AG04450 (cell line): ENCODE results near the gene CYFIP1. TPM values are rescaled to one million over a fixed set of nuclear protein-coding genes. Genes with fewer than 3 reads are reported as not detected.
A peak's percentile ranks its signal among the peaks of the same experiment; 100 is the strongest.

Source experiments
- CTCF ChIA-PET: fragments of 300-600, 350-600 bp; formaldehyde crosslinking; extraction: SDS; loops from one replicate; lab custom pipeline; 2022; ENCODE audit warnings: antibody characterized with exemption, inconsistent platforms; lab: Charles Lee
- POLR2A ChIA-PET: fragments of 350-600 bp; formaldehyde crosslinking; extraction: SDS; loops from one replicate; lab custom pipeline; 2021; ENCODE audit warnings: antibody characterized with exemption, inconsistent platforms; lab: Yijun Ruan, JAX
- DNase-seq: peaks from one replicate; pipeline ENCODE4 v3.0.0-alpha.2; 2011; ENCODE audit warnings: low read depth, low spot score
- H3K27ac ChIP-seq: one replicate; pipeline ENCODE4 v1.5.1; 2012; ENCODE audit warnings: low read depth, low read length, control low read depth
- H3K27me3 ChIP-seq: one replicate; pipeline ENCODE4 v1.6.0; 2012; ENCODE audit warnings: low read length; ENCODE audit not compliant: control insufficient read depth, insufficient read depth
- H3K4me3 ChIP-seq: 2 replicates; pipeline ENCODE4 v1.5.1; 2011; ENCODE audit warnings: mild to moderate bottlenecking, low read depth, low read length, control low read depth
- H3K9me3 ChIP-seq: 2 replicates; pipeline ENCODE4 v1.5.1; 2012; ENCODE audit warnings: low read length; ENCODE audit not compliant: control insufficient read depth, insufficient read depth
- polyA plus RNA-seq: library from polyadenylated mRNA; depleted of rRNA; stranded (reverse); fragments of >200 nt; gene quantifications from 2 replicates; pipeline ENCODE4 v1.2.3, GENCODE V29; 2011
- TF ChIP-seq, protein P1 (sequence below): IDR thresholded peaks from 2 replicates; pipeline ENCODE4 v1.5.1; 2011; ENCODE audit warnings: low read depth, low read length, control low read depth, inconsistent platforms

CYFIP1 gene
- polyA plus RNA-seq, 1 experiment = 70.9 TPM

DNA sequence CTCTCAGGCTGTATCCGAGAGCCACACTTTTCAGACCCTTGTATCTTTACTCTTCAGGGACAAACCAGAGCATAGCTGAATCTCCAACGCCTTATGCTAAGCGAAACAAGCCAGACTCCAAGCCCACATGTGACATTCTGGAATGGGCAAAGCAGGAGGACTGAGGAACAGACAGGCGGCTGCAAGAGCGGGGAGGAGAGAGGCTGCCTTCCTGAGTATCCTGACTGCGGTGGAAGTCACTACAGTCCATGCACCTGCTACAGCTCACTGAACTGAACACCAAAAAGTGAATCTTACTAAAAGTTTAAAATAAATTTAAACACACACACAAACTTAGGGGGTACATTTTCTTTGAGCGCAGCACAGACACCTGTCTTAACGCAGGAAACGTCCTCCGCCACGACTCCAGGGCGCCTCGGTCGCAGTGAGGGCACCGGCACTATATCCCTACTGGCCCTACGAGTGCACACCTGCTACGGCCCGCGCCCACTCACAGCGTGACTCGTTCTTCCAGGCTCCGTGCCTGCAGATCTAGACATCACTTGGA, 1.4 kb downstream of the CYFIP1 start:
- H3K27me3 ChIP-seq = no peaks in the 10 kb centered on the region
- TF ChIP-seq, protein P1, sequence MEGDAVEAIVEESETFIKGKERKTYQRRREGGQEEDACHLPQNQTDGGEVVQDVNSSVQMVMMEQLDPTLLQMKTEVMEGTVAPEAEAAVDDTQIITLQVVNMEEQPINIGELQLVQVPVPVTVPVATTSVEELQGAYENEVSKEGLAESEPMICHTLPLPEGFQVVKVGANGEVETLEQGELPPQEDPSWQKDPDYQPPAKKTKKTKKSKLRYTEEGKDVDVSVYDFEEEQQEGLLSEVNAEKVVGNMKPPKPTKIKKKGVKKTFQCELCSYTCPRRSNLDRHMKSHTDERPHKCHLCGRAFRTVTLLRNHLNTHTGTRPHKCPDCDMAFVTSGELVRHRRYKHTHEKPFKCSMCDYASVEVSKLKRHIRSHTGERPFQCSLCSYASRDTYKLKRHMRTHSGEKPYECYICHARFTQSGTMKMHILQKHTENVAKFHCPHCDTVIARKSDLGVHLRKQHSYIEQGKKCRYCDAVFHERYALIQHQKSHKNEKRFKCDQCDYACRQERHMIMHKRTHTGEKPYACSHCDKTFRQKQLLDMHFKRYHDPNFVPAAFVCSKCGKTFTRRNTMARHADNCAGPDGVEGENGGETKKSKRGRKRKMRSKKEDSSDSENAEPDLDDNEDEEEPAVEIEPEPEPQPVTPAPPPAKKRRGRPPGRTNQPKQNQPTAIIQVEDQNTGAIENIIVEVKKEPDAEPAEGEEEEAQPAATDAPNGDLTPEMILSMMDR = no peak
- CTCF ChIA-PET = interaction anchor here (0.6 kb wide), 1 partner anchor 19 kb away, joined by 3 read pairs; no protein-coding TSS in a partner anchor
- H3K4me3 ChIP-seq = peak overlapping the region; percentile 94
- H3K27ac ChIP-seq = no peak overlapping the region
- POLR2A ChIA-PET = interaction anchor here (0.9 kb wide), 1 partner anchor 15 kb away, joined by 8 read pairs; no protein-coding TSS in a partner anchor
- DNase-seq = no peak
- no peaks in the 10 kb centered on the region for H3K9me3 ChIP-seq

DNA sequence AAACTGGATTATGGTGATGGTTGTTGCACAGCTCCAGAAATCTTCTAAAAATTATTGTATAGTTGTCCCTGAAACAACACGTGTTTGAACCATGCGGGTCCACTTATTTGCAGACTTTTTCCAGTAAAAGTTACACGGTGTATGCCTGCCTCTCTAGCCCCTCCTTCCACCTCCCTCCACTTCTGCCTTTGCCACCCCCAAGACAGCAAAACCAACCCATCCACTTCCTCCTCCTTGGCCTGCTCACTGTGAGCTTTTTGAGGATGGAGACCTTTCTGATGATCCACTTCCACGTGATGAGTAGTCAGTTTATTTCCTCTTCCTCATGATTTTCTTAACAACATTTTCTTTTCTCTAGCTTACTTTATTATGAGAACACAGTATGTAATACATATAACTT, 5.4 kb downstream of the CYFIP1 start:
- CTCF ChIA-PET = no interaction called here
- Histone ChIP-seq H3K27me3 (no peaks in the 10 kb centered on the region), H3K4me3 (no peak overlapping the region), H3K9me3 (peaks cover 8% of the 10 kb centered on the region; the same call in 1 of the 2 replicates), H3K27ac (no peak overlapping the region)
- TF ChIP-seq, protein P1 = no peak
- POLR2A ChIA-PET = no interaction called here
- DNase-seq = no peak

DNA sequence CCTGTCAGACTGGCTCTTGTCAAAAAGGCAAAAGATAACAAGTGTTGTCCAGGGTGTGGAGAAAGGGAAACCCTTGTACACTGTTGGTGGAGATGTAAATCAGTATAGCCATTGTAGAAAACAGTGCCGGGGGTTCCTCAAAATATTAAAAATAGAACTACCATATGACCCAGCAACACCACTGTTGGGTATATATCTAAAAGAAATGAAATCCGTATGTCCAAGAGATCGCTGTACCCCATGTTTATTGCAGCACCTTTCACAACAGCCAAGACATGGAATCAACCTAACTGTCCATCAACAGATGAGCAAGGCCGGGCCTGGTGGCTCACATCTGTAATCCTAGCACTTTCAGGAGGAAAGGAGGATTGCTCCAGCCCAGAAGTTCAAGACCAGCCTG, 6.2 kb downstream of the CYFIP1 start:
- ChIA-PET POLR2A (no interaction called here), CTCF (no interaction called here)
- Histone ChIP-seq H3K9me3 (peaks cover 8% of the 10 kb centered on the region; the same call in 1 of the 2 replicates), H3K4me3 (no peak overlapping the region), H3K27ac (no peak overlapping the region), H3K27me3 (no peaks in the 10 kb centered on the region)
- DNase-seq = no peak
- TF ChIP-seq, protein P1 = no peak

DNA sequence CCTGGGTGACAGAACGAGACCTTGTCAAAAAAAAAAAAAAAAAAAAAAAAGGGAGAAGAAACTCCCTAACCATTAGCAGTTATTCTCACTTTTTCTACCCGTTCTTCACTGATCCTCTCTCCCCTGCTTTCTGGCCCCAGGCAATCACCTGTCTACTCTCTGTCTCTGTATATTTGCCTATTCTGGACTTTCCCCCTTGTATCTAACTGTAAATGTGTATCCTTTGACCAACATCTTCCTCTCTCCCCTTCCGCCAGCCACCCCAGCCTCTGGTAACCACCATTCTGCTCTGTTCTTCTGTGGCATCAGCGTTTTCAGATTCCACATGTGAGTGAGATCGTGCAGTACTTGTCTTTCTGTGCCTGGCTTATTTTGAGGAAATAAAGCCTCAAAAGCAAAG, 6.9 kb downstream of the CYFIP1 start:
- Histone ChIP-seq H3K4me3 (no peak overlapping the region), H3K27ac (no peak overlapping the region), H3K27me3 (no peaks in the 10 kb centered on the region), H3K9me3 (peaks cover 8% of the 10 kb centered on the region; the same call in 1 of the 2 replicates)
- TF ChIP-seq, protein P1 = no peak
- ChIA-PET POLR2A (no interaction called here), CTCF (no interaction called here)
- no peak for DNase-seq

DNA sequence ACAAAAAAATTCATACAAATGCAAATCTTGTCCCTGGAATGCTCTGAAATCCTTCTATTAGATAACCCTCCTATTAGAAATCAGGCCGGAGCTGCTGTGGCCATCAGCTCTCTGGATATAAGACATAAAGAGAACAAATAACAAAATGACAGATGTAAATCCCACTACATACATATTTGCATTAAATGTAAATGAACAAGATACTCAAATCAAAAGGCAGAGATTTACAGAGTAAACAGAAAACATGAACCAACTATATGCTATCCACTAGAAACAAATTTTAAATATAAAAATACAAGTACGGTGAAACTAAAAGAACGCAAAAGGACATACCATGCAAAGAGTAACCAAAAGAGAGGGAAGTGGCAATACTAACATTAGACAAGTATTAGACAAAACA, 10.7 kb downstream of the CYFIP1 start:
- TF ChIP-seq, protein P1 = no peak
- no peak for DNase-seq
- H3K27me3 ChIP-seq = no peaks in the 10 kb centered on the region
- ChIA-PET POLR2A (no interaction called here), CTCF (no interaction called here)
- no peak overlapping the region for H3K4me3 ChIP-seq
- no peak overlapping the region for H3K27ac ChIP-seq
- H3K9me3 ChIP-seq = peaks cover 8% of the 10 kb centered on the region; the same call in 1 of the 2 replicates
